Activated naive CD4-positive, alpha-beta T cell treated with anti-CD3 and anti-CD28 coated beads, Interleukin-2, amount 10 ng/mL, durations not matched to agents 5 hours and 36 hours (primary cell): Measurements from ENCODE around the gene PTPRG. TPM values are rescaled to one million over a fixed set of nuclear protein-coding genes. Genes with fewer than 3 reads are reported as not detected.

Source experiments
- total RNA-seq, 2 experiments: library from RNA; stranded (reverse); gene quantifications; one replicate each; pipeline ENCODE4 v1.2.3, GENCODE V29; 2021

Gene PTPRG
- under 1 TPM; 0.05 to 0.10 TPM for total RNA-seq

GRCh38 chr3:61561374-61562041 lies at the start of gene PTPRG:
Gene PTPRG, plus strand, starts transcription at chr3:61561571. Its CDS starts 717 bp downstream, at chr3:61562288.

